Prostate gland (tissue), 2 donors: ENCODE results near the gene DIPK1B.

ENCODE experiments used
- CTCF ChIP-seq, 4 experiments: fragments of 200-600 bp in 2 of 4; fragments of 450-650 bp in 2 of 4; sonication (generic) in 2 of 4; IDR thresholded peaks; 1 replicate in 3 of 4; 2 replicates in 1 of 4; pipeline ENCODE4 v1.5.1; 2016 to 2019; ENCODE audit warnings: antibody characterized with exemption in 4 of 4, mild to moderate bottlenecking in 2 of 4, moderate library complexity in 2 of 4
- POLR2A ChIP-seq: fragments of 450-650 bp; IDR thresholded peaks from one replicate; pipeline ENCODE4 v1.6.1; 2016; ENCODE audit warnings: antibody characterized with exemption, mild to moderate bottlenecking
- POLR2AphosphoS5 ChIP-seq: sonication (generic); formaldehyde crosslinking; IDR thresholded peaks from one replicate; pipeline ENCODE4 v1.6.1; 2017; ENCODE audit warnings: antibody characterized with exemption

- TF ChIP-seq POLR2AphosphoS5 (no peak), CTCF (IDR thresholded peaks at IDR 0.05) (peak in 2 of 4 experiments; percentile 28 to 43), POLR2A (no peak)
These were observed 47.2 kb upstream of the DIPK1B start for GRCh38 chr9:136665111-136665703.
